Measurements from ENCODE around the gene JAGN1. TPM values are rescaled to one million over a fixed set of nuclear protein-coding genes. Genes with fewer than 3 reads are reported as not detected.
"Not testable (repeated sequence)": the region's sequence is repeated elsewhere in the genome, so short reads cannot be mapped to it uniquely, and the experiment has no call there.

Gene JAGN1
- total and polyA plus RNA-seq, 4 experiments from 2014 or later, result 26.5 to 48.3 (median 35.0) TPM

- POLR2A ChIA-PET (ENCODE audit: partially characterized antibody), result interaction anchor here (0.6 kb wide), 1 partner anchor 56 kb away, joined by 3 read pairs; the partner anchor contains the start of gene ARPC4
- intact Hi-C loops (cut with micrococcal nuclease); H3K36me3 Mint-ChIP-seq; H3K4me1 ChIP-seq (ENCODE audit: insufficient read depth, low read length); H3K27me3 ChIP-seq (ENCODE audit: insufficient read depth, low read length); H3K27ac Mint-ChIP-seq; H3K9me3 ChIP-seq (ENCODE audit: control insufficient read depth in 1 of 2, low read length in 2 of 2); H3K27ac ChIP-seq (ENCODE audit: low read depth, low read length); H3K36me3 ChIP-seq (ENCODE audit: insufficient read depth, low read length); H3K9me3 Mint-ChIP-seq; H3K4me3 ChIP-seq (ENCODE audit: low read length in 2 of 2); H3K27me3 Mint-ChIP-seq: not testable (repeated sequence)
- Mint-ChIP-seq H3K4me3 (peak overlapping the region in 1 of 8 donors; percentile 6), H3K4me1 (peaks cover 3 to 24% (median 12%) of the 10 kb centered on the region in 4 donors)
- CTCF ChIA-PET (ENCODE audit: partially characterized antibody), result interaction anchor here (0.8 to 1.8 kb wide), 13 partner anchors 8 to 472 kb away, joined by 3 to 8 read pairs (median 4); partner anchors contain the start of genes CRELD1, IL17RE, JAGN1 and SEC13
- peak in 4 of 5 donors; percentile 46 to 51 (median 47) for DNase-seq
Observed at GRCh38 chr3:9848860-9849259, 41.5 kb upstream of the JAGN1 start.

GRCh38 chr3:9851383-9851782 lies 39.0 kb upstream of the JAGN1 start:
- H3K4me3 ChIP-seq (ENCODE audit: low read length in 2 of 2); H3K27me3 ChIP-seq (ENCODE audit: insufficient read depth, low read length); H3K4me3 Mint-ChIP-seq; H3K4me1 ChIP-seq (ENCODE audit: insufficient read depth, low read length); H3K36me3 Mint-ChIP-seq; H3K36me3 ChIP-seq (ENCODE audit: insufficient read depth, low read length); H3K27me3 Mint-ChIP-seq; intact Hi-C loops (cut with micrococcal nuclease); H3K9me3 ChIP-seq (ENCODE audit: control insufficient read depth in 1 of 2, low read length in 2 of 2); H3K9me3 Mint-ChIP-seq; H3K27ac ChIP-seq (ENCODE audit: low read depth, low read length); DNase-seq; H3K27ac Mint-ChIP-seq: not testable (repeated sequence)
- peaks cover 2 to 19% (median 7%) of the 10 kb centered on the region in 4 donors for H3K4me1 Mint-ChIP-seq
- ChIA-PET CTCF (ENCODE audit: partially characterized antibody) (interaction anchor here (1.5 kb wide), 1 partner anchor 15 kb away, joined by 3 read pairs; no protein-coding TSS in a partner anchor), POLR2A (ENCODE audit: partially characterized antibody) (interaction anchor here (0.6 to 2.4 kb wide), 3 partner anchors 8 to 82 kb away, joined by 3 to 9 read pairs (median 3); partner anchors contain the start of genes CRELD1 and RPUSD3)

GRCh38 chr3:9851926-9852325 lies 38.5 kb upstream of the JAGN1 start:
- H3K36me3 Mint-ChIP-seq, result not testable (repeated sequence)

GRCh38 chr3:9852528-9852927 lies 37.9 kb upstream of the JAGN1 start:
- Mint-ChIP-seq H3K27ac (peak overlapping the region in 2 of 7 donors; percentile 91 to 92), H3K36me3 (no peaks in the 10 kb centered on the region), H3K4me1 (peaks cover 2 to 19% (median 7%) of the 10 kb centered on the region in 4 donors), H3K4me3 (peak overlapping the region in 2 of 8 donors; percentile 80 to 89), H3K9me3 (no peaks in the 10 kb centered on the region), H3K27me3 (peaks cover 2 to 5% of the 10 kb centered on the region in 2 donors)
- Histone ChIP-seq H3K4me3 (ENCODE audit: low read length in 2 of 2) (no peak overlapping the region), H3K9me3 (ENCODE audit: control insufficient read depth in 1 of 2, low read length in 2 of 2) (no peaks in the 10 kb centered on the region), H3K4me1 (ENCODE audit: insufficient read depth, low read length) (no peaks in the 10 kb centered on the region), H3K36me3 (ENCODE audit: insufficient read depth, low read length) (no peaks in the 10 kb centered on the region), H3K27me3 (ENCODE audit: insufficient read depth, low read length) (no peaks in the 10 kb centered on the region), H3K27ac (ENCODE audit: low read depth, low read length) (no peak overlapping the region)
- POLR2A ChIA-PET (ENCODE audit: partially characterized antibody), result interaction anchor here (1.3 to 2.4 kb wide), 2 partner anchors 9 to 60 kb away, joined by 3 to 9 read pairs; partner anchors contain the start of gene RPUSD3
- no peak for DNase-seq
- CTCF ChIA-PET (ENCODE audit: partially characterized antibody), result interaction anchor here (1.5 to 1.6 kb wide), 2 partner anchors 16 to 80 kb away, joined by 3 to 5 read pairs; no protein-coding TSS in a partner anchor
- intact Hi-C loops (cut with micrococcal nuclease), result no loop called here

More at GRCh38 chr3:9851926-9852325, 38.5 kb upstream of the JAGN1 start:
- DNase-seq; H3K27me3 ChIP-seq (ENCODE audit: insufficient read depth, low read length); H3K9me3 Mint-ChIP-seq; H3K4me1 ChIP-seq (ENCODE audit: insufficient read depth, low read length); H3K27ac Mint-ChIP-seq; H3K9me3 ChIP-seq (ENCODE audit: control insufficient read depth in 1 of 2, low read length in 2 of 2); H3K4me3 ChIP-seq (ENCODE audit: low read length in 2 of 2); H3K4me3 Mint-ChIP-seq; H3K36me3 ChIP-seq (ENCODE audit: insufficient read depth, low read length); intact Hi-C loops (cut with micrococcal nuclease); H3K27ac ChIP-seq (ENCODE audit: low read depth, low read length); H3K27me3 Mint-ChIP-seq: not testable (repeated sequence)
- POLR2A ChIA-PET (ENCODE audit: partially characterized antibody), result interaction anchor here (0.6 to 2.4 kb wide), 2 partner anchors 8 to 57 kb away, joined by 3 to 9 read pairs; partner anchors contain the start of gene RPUSD3
- CTCF ChIA-PET (ENCODE audit: partially characterized antibody), result interaction anchor here (1.5 kb wide), 1 partner anchor 16 kb away, joined by 3 read pairs; no protein-coding TSS in a partner anchor
- peaks cover 2 to 19% (median 7%) of the 10 kb centered on the region in 4 donors for H3K4me1 Mint-ChIP-seq

- H3K4me1 ChIP-seq (ENCODE audit: insufficient read depth, low read length); H3K27me3 ChIP-seq (ENCODE audit: insufficient read depth, low read length); H3K27ac ChIP-seq (ENCODE audit: low read depth, low read length); POLR2A ChIA-PET (ENCODE audit: partially characterized antibody); H3K36me3 ChIP-seq (ENCODE audit: insufficient read depth, low read length); intact Hi-C loops (cut with micrococcal nuclease); H3K9me3 Mint-ChIP-seq; H3K9me3 ChIP-seq (ENCODE audit: control insufficient read depth in 1 of 2, low read length in 2 of 2); H3K4me3 ChIP-seq (ENCODE audit: low read length in 2 of 2); CTCF ChIA-PET (ENCODE audit: partially characterized antibody); DNase-seq; H3K4me3 Mint-ChIP-seq; H3K36me3 Mint-ChIP-seq; H3K27me3 Mint-ChIP-seq: not testable (repeated sequence)
- peaks cover 2 to 14% (median 6%) of the 10 kb centered on the region in 4 donors for H3K4me1 Mint-ChIP-seq
- H3K27ac Mint-ChIP-seq, result peak overlapping the region in 2 of 7 donors; percentile 61 to 62
Observed at GRCh38 chr3:9854291-9854940, 36.0 kb upstream of the JAGN1 start.

- intact Hi-C loops (cut with micrococcal nuclease), result no loop called here
- no peak for DNase-seq
- Mint-ChIP-seq H3K4me1 (peaks cover 2 to 14% (median 6%) of the 10 kb centered on the region in 4 donors), H3K4me3 (no peak overlapping the region), H3K27ac (no peak overlapping the region), H3K27me3 (peaks cover 2 to 5% of the 10 kb centered on the region in 2 donors), H3K9me3 (no peaks in the 10 kb centered on the region), H3K36me3 (no peaks in the 10 kb centered on the region)
- Histone ChIP-seq H3K36me3 (ENCODE audit: insufficient read depth, low read length) (no peaks in the 10 kb centered on the region), H3K4me3 (ENCODE audit: low read length in 2 of 2) (no peak overlapping the region), H3K27ac (ENCODE audit: low read depth, low read length) (no peak overlapping the region), H3K4me1 (ENCODE audit: insufficient read depth, low read length) (no peaks in the 10 kb centered on the region), H3K9me3 (ENCODE audit: control insufficient read depth in 1 of 2, low read length in 2 of 2) (no peaks in the 10 kb centered on the region), H3K27me3 (ENCODE audit: insufficient read depth, low read length) (no peaks in the 10 kb centered on the region)
- CTCF ChIA-PET (ENCODE audit: partially characterized antibody), result interaction anchor here (1.2 kb wide), 1 partner anchor 91 kb away, joined by 3 read pairs; no protein-coding TSS in a partner anchor
- POLR2A ChIA-PET (ENCODE audit: partially characterized antibody), result no interaction called here
Observed at GRCh38 chr3:9855594-9855993, 34.8 kb upstream of the JAGN1 start.

GRCh38 chr3:9859530-9860025 lies 30.8 kb upstream of the JAGN1 start:
- no peak overlapping the region for H3K27ac Mint-ChIP-seq
- intact Hi-C loops (cut with micrococcal nuclease), result no loop called here

More at GRCh38 chr3:9859530-9860025, 30.8 kb upstream of the JAGN1 start:
- no peak overlapping the region for H3K27ac ChIP-seq (ENCODE audit: low read depth, low read length)
- no peaks in the 10 kb centered on the region for H3K36me3 ChIP-seq (ENCODE audit: insufficient read depth, low read length)
- H3K27me3 ChIP-seq (ENCODE audit: insufficient read depth, low read length), result peaks cover 7% of the 10 kb centered on the region
- no peak overlapping the region for H3K4me3 Mint-ChIP-seq
- peaks cover 6 to 8% of the 10 kb centered on the region in 2 donors for H3K27me3 Mint-ChIP-seq
- H3K9me3 Mint-ChIP-seq, result no peaks in the 10 kb centered on the region
- no peak for DNase-seq
- no peaks in the 10 kb centered on the region for H3K4me1 ChIP-seq (ENCODE audit: insufficient read depth, low read length)
- H3K4me3 ChIP-seq (ENCODE audit: low read length in 2 of 2), result no peak overlapping the region
- ChIA-PET CTCF (ENCODE audit: partially characterized antibody) (no interaction called here), POLR2A (ENCODE audit: partially characterized antibody) (interaction anchor here (1.3 kb wide), 1 partner anchor 74 kb away, joined by 3 read pairs; the partner anchor contains the start of gene CRELD1)
- no peaks in the 10 kb centered on the region for H3K36me3 Mint-ChIP-seq
- no peaks in the 10 kb centered on the region for H3K9me3 ChIP-seq (ENCODE audit: control insufficient read depth in 1 of 2, low read length in 2 of 2)
- H3K4me1 Mint-ChIP-seq, result peaks cover 0 to 4% (median 1%) of the 10 kb centered on the region in 4 donors

All from CD4-positive, alpha-beta memory T cell (primary cell).